Panc1 (cell line): ENCODE results near the gene BARX1. TPM values are rescaled to one million over a fixed set of nuclear protein-coding genes. Genes with fewer than 3 reads are reported as not detected.

Source experiments
- ATAC-seq: fragments of 200-7000 bp; cut with Tn5 transposase; 2 replicates; pipeline ENCODE4 v1.9.1; 2020; ENCODE audit warnings: mild to moderate bottlenecking, moderate library complexity
- BruUV-seq: library from RNA; stranded (reverse); fragments of 400-500 nt; replicated peaks from 2 replicates; lab custom pipeline; 2021; lab: Mats Ljungman, UMichigan
- CTCF ChIA-PET: fragments of 300-600 bp; sonication (Branson Sonifier 250); formaldehyde crosslinking; loops from one replicate; lab custom pipeline; 2022; ENCODE audit warnings: antibody characterized with exemption; lab: Charles Lee
- POLR2A ChIA-PET: fragments of 300-600 bp; sonication (Branson Sonifier 250); formaldehyde crosslinking; loops from one replicate; lab custom pipeline; 2022; ENCODE audit warnings: antibody characterized with exemption; lab: Charles Lee
- DNase-seq: peaks from one replicate; pipeline ENCODE4 v3.0.0-alpha.2; 2010; ENCODE audit warnings: low read depth, low spot score
- H3K27ac ChIP-seq: 2 replicates; pipeline ENCODE4 v1.5.1; 2011; ENCODE audit warnings: mild to moderate bottlenecking, low read length, inconsistent platforms
- H3K27me3 ChIP-seq: fragments of 200-500 bp; sonication (Bioruptor generic); 2 replicates; pipeline ENCODE4 v1.6.0; 2014; ENCODE audit warnings: low read length, inconsistent platforms; ENCODE audit not compliant: control insufficient read depth, insufficient read depth
- H3K36me3 ChIP-seq: fragments of 200-500 bp; sonication (Bioruptor generic); 2 replicates; pipeline ENCODE4 v1.5.1; 2014; ENCODE audit warnings: inconsistent platforms, mild to moderate bottlenecking, low read length, moderate library complexity; ENCODE audit not compliant: control insufficient read depth, insufficient read depth
- H3K4me1 ChIP-seq: 2 replicates; pipeline ENCODE4 v1.5.1; 2011; ENCODE audit warnings: inconsistent platforms, mild to moderate bottlenecking, low read length, moderate library complexity; ENCODE audit not compliant: control insufficient read depth, insufficient read depth
- H3K4me3 ChIP-seq, 2 experiments: 2 replicates each; pipeline ENCODE4 v1.5.1; 2011 to 2012; ENCODE audit warnings: low read depth in 2 of 2, low read length in 2 of 2, mild to moderate bottlenecking in 2 of 2, inconsistent platforms in 1 of 2, moderate library complexity in 1 of 2
- H3K9me3 ChIP-seq: fragments of 200-500 bp; sonication (Bioruptor generic); 2 replicates; pipeline ENCODE4 v1.5.1; 2014; ENCODE audit warnings: low read depth, mild to moderate bottlenecking, inconsistent platforms, low read length, moderate library complexity; ENCODE audit not compliant: control insufficient read depth, insufficient read depth
- POLR2AphosphoS5 ChIP-seq: IDR thresholded peaks from 2 replicates; pipeline ENCODE4 v1.6.1; 2012; ENCODE audit warnings: mild to moderate bottlenecking, low read depth, low read length, moderate library complexity
- REST ChIP-seq, 2 experiments: IDR thresholded peaks; 2 replicates each; pipeline ENCODE4 v1.6.1; 2011 to 2012; ENCODE audit warnings: low read depth in 2 of 2, control low read depth in 1 of 2, low read length in 1 of 2, mild to moderate bottlenecking in 1 of 2, moderate library complexity in 1 of 2; ENCODE audit not compliant: insufficient read depth in 1 of 2
- SIN3A ChIP-seq: IDR thresholded peaks from 2 replicates; pipeline ENCODE4 v1.6.1; 2012; ENCODE audit warnings: low read depth, mild to moderate bottlenecking, low read length, moderate library complexity, borderline replicate concordance; ENCODE audit not compliant: insufficient read depth
- TCF7L2 ChIP-seq: IDR thresholded peaks from 2 replicates; pipeline ENCODE4 v1.6.1; 2011; ENCODE audit warnings: mild to moderate bottlenecking, low read depth, low read length, inconsistent platforms
- in situ Hi-C: cut with HindIII; loops from 2 replicates; pipeline ENCODE4 v1.10.0; 2016; ENCODE audit warnings: low sequenced_read_pairs, low pct_unique_long_range_greater_than_20kb
- intact Hi-C: fragments of 100-400 bp; cut with micrococcal nuclease; formaldehyde crosslinking; loops from one replicate; pipeline ENCODE4 v1.10.0; 2022; ENCODE audit not compliant: unreplicated experiment
- total RNA-seq: library from RNA; stranded (reverse); gene quantifications from one replicate; pipeline ENCODE4 v1.2.1, GENCODE V29; 2021; ENCODE audit not compliant: unreplicated experiment
- TF ChIP-seq, protein P1 (sequence below): fragments of 450-650 bp; IDR thresholded peaks from 2 replicates; pipeline ENCODE4 v1.5.1; 2017; ENCODE audit warnings: mild to moderate bottlenecking

BARX1 gene
- total RNA-seq, 1 experiment from 2014 or later = 81.2 TPM

- no peaks in the 10 kb centered on the region for H3K36me3 ChIP-seq
- in situ Hi-C loops (no loop called here), intact Hi-C loops (no loop called here)
- no peaks in the 10 kb centered on the region for H3K4me1 ChIP-seq
- TF ChIP-seq POLR2AphosphoS5 (no peak), SIN3A (no peak), TCF7L2 (no peak), REST (IDR thresholded peaks at IDR 0.05; ENCODE audit: insufficient read depth in 1 of 2, low read depth in 2 of 2, low read length in 1 of 2) (no peak)
- TF ChIP-seq, protein P1, sequence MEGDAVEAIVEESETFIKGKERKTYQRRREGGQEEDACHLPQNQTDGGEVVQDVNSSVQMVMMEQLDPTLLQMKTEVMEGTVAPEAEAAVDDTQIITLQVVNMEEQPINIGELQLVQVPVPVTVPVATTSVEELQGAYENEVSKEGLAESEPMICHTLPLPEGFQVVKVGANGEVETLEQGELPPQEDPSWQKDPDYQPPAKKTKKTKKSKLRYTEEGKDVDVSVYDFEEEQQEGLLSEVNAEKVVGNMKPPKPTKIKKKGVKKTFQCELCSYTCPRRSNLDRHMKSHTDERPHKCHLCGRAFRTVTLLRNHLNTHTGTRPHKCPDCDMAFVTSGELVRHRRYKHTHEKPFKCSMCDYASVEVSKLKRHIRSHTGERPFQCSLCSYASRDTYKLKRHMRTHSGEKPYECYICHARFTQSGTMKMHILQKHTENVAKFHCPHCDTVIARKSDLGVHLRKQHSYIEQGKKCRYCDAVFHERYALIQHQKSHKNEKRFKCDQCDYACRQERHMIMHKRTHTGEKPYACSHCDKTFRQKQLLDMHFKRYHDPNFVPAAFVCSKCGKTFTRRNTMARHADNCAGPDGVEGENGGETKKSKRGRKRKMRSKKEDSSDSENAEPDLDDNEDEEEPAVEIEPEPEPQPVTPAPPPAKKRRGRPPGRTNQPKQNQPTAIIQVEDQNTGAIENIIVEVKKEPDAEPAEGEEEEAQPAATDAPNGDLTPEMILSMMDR = no peak
- H3K27me3 ChIP-seq = no peaks in the 10 kb centered on the region
- no peak for DNase-seq
- no peak for ATAC-seq
- H3K9me3 ChIP-seq = no peaks in the 10 kb centered on the region
- H3K4me3 ChIP-seq = no peak overlapping the region
- H3K27ac ChIP-seq = no peak overlapping the region
- ChIA-PET POLR2A (no interaction called here), CTCF (no interaction called here)
- no TSS peak for BruUV-seq
Measured at GRCh38 chr9:93922535-93922934, 32.6 kb downstream of the BARX1 start.

DNA sequence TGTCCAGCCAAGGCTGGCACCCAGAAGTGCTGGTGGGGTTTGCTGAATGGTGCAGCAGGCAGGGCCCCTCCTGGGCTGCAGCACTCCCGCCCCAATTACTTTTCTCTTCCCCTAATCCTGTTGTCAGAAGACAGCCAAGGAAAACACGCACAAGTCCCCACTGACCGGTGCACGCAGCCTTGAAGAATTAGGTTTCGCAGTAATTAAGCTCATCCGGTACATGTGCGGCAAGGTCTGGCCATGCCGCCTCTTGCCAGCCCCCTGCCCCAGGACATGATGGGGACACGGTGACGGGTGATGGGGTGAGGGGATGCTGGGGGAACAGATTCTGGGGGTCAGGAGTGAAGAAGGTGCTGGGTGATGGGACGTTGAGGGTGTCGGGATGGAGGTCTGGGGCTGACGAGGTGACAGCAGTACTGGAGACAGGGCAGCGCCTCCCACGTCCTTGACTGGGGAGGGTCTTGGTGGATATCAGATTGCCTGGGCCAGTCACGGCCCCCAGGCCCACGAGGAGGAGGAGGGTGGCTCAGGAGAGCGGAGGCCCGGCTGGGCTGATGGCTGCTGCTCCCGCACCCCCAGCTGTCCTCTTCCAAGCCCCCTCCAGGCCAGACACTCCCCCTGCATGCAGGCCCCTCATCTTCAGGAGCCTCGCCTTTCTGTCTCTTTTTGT, 34.9 kb downstream of the BARX1 start:
- CTCF ChIA-PET = no interaction called here
- intact Hi-C loops (no loop called here), in situ Hi-C loops (no loop called here)
- Histone ChIP-seq H3K4me1 (no peaks in the 10 kb centered on the region), H3K27me3 (no peaks in the 10 kb centered on the region), H3K4me3 (no peak overlapping the region), H3K27ac (no peak overlapping the region), H3K36me3 (no peaks in the 10 kb centered on the region), H3K9me3 (no peaks in the 10 kb centered on the region)
- no peak for ATAC-seq
- DNase-seq = no peak
- no TSS peak for BruUV-seq
- POLR2A ChIA-PET = no interaction called here
- TF ChIP-seq TCF7L2 (no peak), REST (IDR thresholded peaks at IDR 0.05; ENCODE audit: insufficient read depth in 1 of 2, low read depth in 2 of 2, low read length in 1 of 2) (no peak), POLR2AphosphoS5 (no peak), SIN3A (no peak)
- TF ChIP-seq, protein P1 = no peak
